Keratinocyte (primary cell): Measurements from ENCODE around the gene MADCAM1. TPM values are rescaled to one million over a fixed set of nuclear protein-coding genes. Genes with fewer than 3 reads are reported as not detected.

Experiments
- DNase-seq: peaks from one replicate; pipeline ENCODE4 v3.0.0-alpha.2; 2011; ENCODE audit warnings: low read depth, missing footprints, low spot score
- FAIRE-seq: peaks from 2 replicates; lab custom pipeline; 2011; peaks lifted over from hg19 to GRCh38; lab: Jason Lieb, UNC
- H2AFZ ChIP-seq: 2 replicates; pipeline ENCODE4 v1.6.0; 2012; ENCODE audit warnings: low read length, control low read depth, inconsistent platforms; ENCODE audit not compliant: control insufficient read depth
- H3K27ac ChIP-seq: 2 replicates; pipeline ENCODE4 v1.5.1; 2011; ENCODE audit warnings: low read length; ENCODE audit not compliant: control insufficient read depth, insufficient read depth
- H3K27me3 ChIP-seq: 3 replicates; pipeline ENCODE4 v1.6.0; 2011; ENCODE audit warnings: low read length; ENCODE audit not compliant: control insufficient read depth, insufficient read depth; ENCODE audit errors: extremely low read depth
- H3K36me3 ChIP-seq, 2 experiments: 2 replicates in 1 of 2; 3 replicates in 1 of 2; pipeline ENCODE4 v1.5.1; 2011; ENCODE audit warnings: low read length in 2 of 2, mild to moderate bottlenecking in 1 of 2; ENCODE audit not compliant: control insufficient read depth in 2 of 2, insufficient read depth in 2 of 2; ENCODE audit errors: extremely low read depth in 1 of 2
- H3K4me1 ChIP-seq: 3 replicates; pipeline ENCODE4 v1.5.1; 2011; ENCODE audit warnings: low read length; ENCODE audit not compliant: control insufficient read depth, insufficient read depth; ENCODE audit errors: extremely low read depth
- H3K4me2 ChIP-seq: 3 replicates; pipeline ENCODE4 v1.6.0; 2011; ENCODE audit warnings: low read depth, low read length; ENCODE audit not compliant: control insufficient read depth, insufficient read depth; ENCODE audit errors: extremely low read depth
- H3K4me3 ChIP-seq, 3 experiments: fragments of 200-600 bp in 1 of 3; sonication (generic) in 1 of 3; 2 replicates in 2 of 3; 3 replicates in 1 of 3; pipeline ENCODE4 v1.5.1; 2011 to 2016; ENCODE audit warnings: low read length in 3 of 3, mild to moderate bottlenecking in 3 of 3, control low read depth in 2 of 3, inconsistent platforms in 1 of 3, low read depth in 1 of 3, mixed read lengths in 1 of 3, mixed run types in 1 of 3, moderate library complexity in 1 of 3; ENCODE audit not compliant: control insufficient read depth in 2 of 3, insufficient read depth in 2 of 3; ENCODE audit errors: extremely low read depth in 1 of 3
- H3K79me2 ChIP-seq: 2 replicates; pipeline ENCODE4 v1.6.0; 2012; ENCODE audit warnings: low read length; ENCODE audit not compliant: control insufficient read depth, insufficient read depth
- H3K9ac ChIP-seq: 3 replicates; pipeline ENCODE4 v1.6.0; 2011; ENCODE audit warnings: low read length; ENCODE audit not compliant: control insufficient read depth, insufficient read depth; ENCODE audit errors: extremely low read depth
- H3K9me1 ChIP-seq: 3 replicates; pipeline ENCODE4 v1.6.0; 2011; ENCODE audit warnings: low read length; ENCODE audit not compliant: control insufficient read depth, insufficient read depth; ENCODE audit errors: extremely low read depth
- H3K9me3 ChIP-seq: 2 replicates; pipeline ENCODE4 v1.5.1; 2012; ENCODE audit warnings: low read depth, low read length; ENCODE audit not compliant: control insufficient read depth
- H4K20me1 ChIP-seq: 3 replicates; pipeline ENCODE4 v1.6.0; 2011; ENCODE audit warnings: low read length; ENCODE audit not compliant: control insufficient read depth, insufficient read depth; ENCODE audit errors: extremely low read depth
- EZH2 ChIP-seq: IDR thresholded peaks from one replicate; pipeline ENCODE4 v1.6.1; 2012; ENCODE audit warnings: inconsistent platforms, mild to moderate bottlenecking, low read length, moderate library complexity
- dilution Hi-C: fragments of 300-500 bp; cut with MboI; formaldehyde crosslinking; loops from one replicate; pipeline ENCODE4 v1.7.0; 2020; ENCODE audit warnings: low sequenced_read_pairs; ENCODE audit not compliant: extremely low pct_ligation_motif_present
- polyA plus RNA-seq, 5 experiments: library from polyadenylated mRNA; depleted of rRNA in 3 of 5; stranded (reverse) in 3 of 5; stranded (forward) in 1 of 5; unstranded in 1 of 5; fragments of >200 nt; gene quantifications; 1 replicate in 1 of 5; 2 replicates in 3 of 5; 3 replicates in 1 of 5; pipeline versions ENCODE4 v1.2.1 to v1.2.3, GENCODE V29; 2011 to 2012; ENCODE audit warnings: missing spikeins in 2 of 5, low read depth in 1 of 5, low replicate concordance in 1 of 5
- TF ChIP-seq, protein P1 (sequence below), 3 experiments: IDR thresholded peaks in 1 of 3; conservative IDR thresholded peaks in 1 of 3; optimal IDR thresholded peaks in 1 of 3; 2 replicates in 2 of 3; 3 replicates in 1 of 3; pipeline versions ENCODE3 to v1.5.1; 2011; ENCODE audit warnings: low read length in 3 of 3, mild to moderate bottlenecking in 3 of 3, moderate library complexity in 2 of 3, control low read depth in 1 of 3, inconsistent platforms in 1 of 3; ENCODE audit not compliant: insufficient read depth in 2 of 3; ENCODE audit errors: extremely low read depth in 1 of 3

The MADCAM1 gene
- polyA plus RNA-seq, 1 donor (not counting 4 experiments of a cell fraction or from before 2014, with no cell fraction given) = 0.05 TPM

DNA sequence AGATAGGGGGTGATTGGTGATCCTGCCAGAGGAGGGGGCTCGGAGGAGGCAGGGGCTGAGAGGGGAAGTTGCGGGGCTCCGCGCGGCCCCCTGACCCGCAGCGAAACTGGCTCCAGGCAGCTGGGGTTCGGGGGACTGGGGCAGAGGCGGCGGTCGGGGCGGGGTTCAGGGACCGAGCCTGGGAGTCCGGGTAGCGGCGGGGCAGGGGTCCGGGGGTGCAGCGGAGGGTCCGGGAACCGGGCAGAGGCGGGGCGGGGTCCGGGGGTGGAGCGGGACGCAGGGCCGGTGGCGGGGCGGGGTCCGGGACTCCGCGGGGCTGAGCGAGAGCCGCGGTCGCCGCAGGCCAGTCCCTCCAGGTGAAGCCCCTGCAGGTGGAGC is 1.2 kb downstream of the MADCAM1 start:
- FAIRE-seq (no peak), DNase-seq (no peak)
- H4K20me1 ChIP-seq = no peaks in the 10 kb centered on the region
- H3K79me2 ChIP-seq = no peaks in the 10 kb centered on the region
- H3K9me1 ChIP-seq = no peaks in the 10 kb centered on the region
- H3K9ac ChIP-seq = no peak overlapping the region
- H3K4me2 ChIP-seq = no peak overlapping the region
- no peak overlapping the region for H3K27ac ChIP-seq
- no peak for TF ChIP-seq EZH2
- TF ChIP-seq, protein P1, sequence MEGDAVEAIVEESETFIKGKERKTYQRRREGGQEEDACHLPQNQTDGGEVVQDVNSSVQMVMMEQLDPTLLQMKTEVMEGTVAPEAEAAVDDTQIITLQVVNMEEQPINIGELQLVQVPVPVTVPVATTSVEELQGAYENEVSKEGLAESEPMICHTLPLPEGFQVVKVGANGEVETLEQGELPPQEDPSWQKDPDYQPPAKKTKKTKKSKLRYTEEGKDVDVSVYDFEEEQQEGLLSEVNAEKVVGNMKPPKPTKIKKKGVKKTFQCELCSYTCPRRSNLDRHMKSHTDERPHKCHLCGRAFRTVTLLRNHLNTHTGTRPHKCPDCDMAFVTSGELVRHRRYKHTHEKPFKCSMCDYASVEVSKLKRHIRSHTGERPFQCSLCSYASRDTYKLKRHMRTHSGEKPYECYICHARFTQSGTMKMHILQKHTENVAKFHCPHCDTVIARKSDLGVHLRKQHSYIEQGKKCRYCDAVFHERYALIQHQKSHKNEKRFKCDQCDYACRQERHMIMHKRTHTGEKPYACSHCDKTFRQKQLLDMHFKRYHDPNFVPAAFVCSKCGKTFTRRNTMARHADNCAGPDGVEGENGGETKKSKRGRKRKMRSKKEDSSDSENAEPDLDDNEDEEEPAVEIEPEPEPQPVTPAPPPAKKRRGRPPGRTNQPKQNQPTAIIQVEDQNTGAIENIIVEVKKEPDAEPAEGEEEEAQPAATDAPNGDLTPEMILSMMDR (optimal IDR thresholded peaks at IDR 0.05 in 1 of 3, IDR thresholded peaks at IDR 0.05 in 1 of 3, conservative IDR thresholded peaks at IDR 0.05 in 1 of 3; ENCODE audit: extremely low read depth in 1 of 3, insufficient read depth in 2 of 3, low read length in 3 of 3) = no peak
- dilution Hi-C loops = no loop called here
- H3K4me3 ChIP-seq = no peak overlapping the region
- no peak overlapping the region for H2AFZ ChIP-seq
- H3K36me3 ChIP-seq = no peaks in the 10 kb centered on the region
- no peaks in the 10 kb centered on the region for H3K4me1 ChIP-seq
- H3K27me3 ChIP-seq = peaks cover 25% of the 10 kb centered on the region
- no peaks in the 10 kb centered on the region for H3K9me3 ChIP-seq

DNA sequence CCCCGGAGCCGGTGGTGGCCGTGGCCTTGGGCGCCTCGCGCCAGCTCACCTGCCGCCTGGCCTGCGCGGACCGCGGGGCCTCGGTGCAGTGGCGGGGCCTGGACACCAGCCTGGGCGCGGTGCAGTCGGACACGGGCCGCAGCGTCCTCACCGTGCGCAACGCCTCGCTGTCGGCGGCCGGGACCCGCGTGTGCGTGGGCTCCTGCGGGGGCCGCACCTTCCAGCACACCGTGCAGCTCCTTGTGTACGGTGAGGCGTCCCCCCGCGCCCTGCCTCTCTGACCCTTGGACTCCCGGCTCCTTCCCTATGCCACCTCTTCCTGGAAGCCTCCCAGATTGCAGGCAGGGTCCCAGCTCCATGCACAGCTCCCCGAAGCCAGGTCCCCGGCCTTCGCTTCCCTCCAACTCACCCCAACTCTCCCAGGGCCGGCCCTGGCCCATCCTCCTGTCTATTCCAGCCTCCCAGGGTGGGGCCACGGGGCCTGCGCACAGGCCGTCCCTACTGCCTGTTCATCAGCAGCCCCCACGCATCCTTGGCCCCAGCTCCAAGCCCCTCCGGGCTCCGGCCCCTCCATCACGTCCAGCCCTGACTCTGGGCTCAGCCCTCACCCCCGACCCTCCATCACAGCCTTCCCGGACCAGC is 1.7 kb downstream of the MADCAM1 start:
- Histone ChIP-seq H2AFZ (no peak overlapping the region), H3K27me3 (peaks cover 25% of the 10 kb centered on the region), H3K4me1 (no peaks in the 10 kb centered on the region), H3K4me2 (no peak overlapping the region), H4K20me1 (no peaks in the 10 kb centered on the region), H3K9me3 (no peaks in the 10 kb centered on the region), H3K9me1 (no peaks in the 10 kb centered on the region), H3K27ac (no peak overlapping the region), H3K4me3 (no peak overlapping the region), H3K9ac (no peak overlapping the region), H3K36me3 (no peaks in the 10 kb centered on the region), H3K79me2 (no peaks in the 10 kb centered on the region)
- TF ChIP-seq EZH2 = peak; percentile 98
- TF ChIP-seq, protein P1 (optimal IDR thresholded peaks at IDR 0.05 in 1 of 3, IDR thresholded peaks at IDR 0.05 in 1 of 3, conservative IDR thresholded peaks at IDR 0.05 in 1 of 3; ENCODE audit: extremely low read depth in 1 of 3, insufficient read depth in 2 of 3, low read length in 3 of 3) = no peak
- FAIRE-seq (no peak), DNase-seq (no peak)
- dilution Hi-C loops = no loop called here
